HG03066 (cell line): Measurements from ENCODE around the gene TRIM42.

Source experiments
- ATAC-seq: cut with Tn5 transposase; IDR thresholded peaks from one replicate; pipeline ENCODE4 v1.9.1; 2021; ENCODE audit warnings: low read depth; ENCODE audit not compliant: unreplicated experiment

Gene TRIM42

DNA sequence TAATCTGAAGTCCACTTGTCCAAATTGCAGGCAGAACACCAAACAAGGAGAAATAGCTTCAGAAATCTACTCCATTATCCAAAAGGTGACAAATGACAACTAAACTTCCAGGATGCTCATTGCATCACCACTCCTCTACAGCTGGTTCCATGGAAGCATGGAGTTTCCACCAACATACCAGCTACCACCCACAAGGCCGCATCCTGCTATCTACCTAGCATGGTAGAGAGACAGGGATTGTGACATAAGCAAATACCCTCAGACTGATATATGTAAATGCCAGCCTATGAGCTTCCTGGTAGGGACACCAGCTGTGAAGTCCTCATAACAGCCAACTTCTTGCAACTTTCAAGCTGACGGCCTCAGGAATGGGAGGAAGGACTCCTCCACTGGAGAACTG is at the start of gene TRIM42:
TSS of gene TRIM42 (plus strand) at position 301 of the 400 bp plus-strand sequence. CDS start 166 bp downstream, outside the sequence.
- ATAC-seq: no peak

GRCh38 chr3:140628606-140629005 is 49.3 kb upstream of the TRIM42 start:
- ATAC-seq: no peak

DNA sequence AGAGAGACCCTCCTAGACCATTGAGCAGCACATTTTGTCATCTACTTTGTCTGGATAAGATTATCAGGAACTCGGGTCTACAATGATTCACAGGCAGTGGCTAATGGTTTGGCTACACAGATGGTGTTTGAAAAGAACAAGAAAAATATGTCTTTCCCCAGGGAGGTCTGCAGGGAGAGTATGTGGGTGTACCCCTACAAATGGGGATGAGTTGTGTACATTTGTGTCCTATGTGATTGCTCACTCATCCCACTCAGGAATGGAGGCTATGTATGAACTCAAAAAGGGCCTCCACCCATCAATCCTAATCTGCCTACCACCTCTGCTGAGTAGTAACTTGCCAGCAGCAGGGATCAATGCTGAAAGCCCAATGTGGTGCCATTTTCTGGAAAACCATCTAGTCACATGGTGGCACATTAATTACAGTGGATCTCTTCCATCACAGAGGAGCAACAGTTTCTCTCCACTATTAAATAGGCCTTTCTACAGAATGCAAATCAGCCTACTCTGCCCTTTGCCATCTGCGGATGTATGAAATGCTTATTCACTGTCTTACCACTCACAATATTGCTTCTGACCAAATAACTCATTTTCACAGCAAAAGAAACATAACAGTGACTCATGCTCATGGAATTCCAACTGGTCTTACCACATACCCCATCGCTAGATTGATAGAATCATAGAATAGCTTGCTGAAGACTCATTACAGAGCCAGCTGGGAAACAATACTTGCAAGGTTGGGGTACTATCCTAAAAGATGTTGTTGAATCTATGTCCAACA is 48.3 kb upstream of the TRIM42 start:
- no peak for ATAC-seq

- no peak for ATAC-seq
These were observed 47.5 kb upstream of the TRIM42 start for GRCh38 chr3:140630366-140630765.

GRCh38 chr3:140630866-140631265 is 47.0 kb upstream of the TRIM42 start:
- no peak for ATAC-seq

GRCh38 chr3:140635276-140635675 is 42.6 kb upstream of the TRIM42 start:
- ATAC-seq: no peak

DNA sequence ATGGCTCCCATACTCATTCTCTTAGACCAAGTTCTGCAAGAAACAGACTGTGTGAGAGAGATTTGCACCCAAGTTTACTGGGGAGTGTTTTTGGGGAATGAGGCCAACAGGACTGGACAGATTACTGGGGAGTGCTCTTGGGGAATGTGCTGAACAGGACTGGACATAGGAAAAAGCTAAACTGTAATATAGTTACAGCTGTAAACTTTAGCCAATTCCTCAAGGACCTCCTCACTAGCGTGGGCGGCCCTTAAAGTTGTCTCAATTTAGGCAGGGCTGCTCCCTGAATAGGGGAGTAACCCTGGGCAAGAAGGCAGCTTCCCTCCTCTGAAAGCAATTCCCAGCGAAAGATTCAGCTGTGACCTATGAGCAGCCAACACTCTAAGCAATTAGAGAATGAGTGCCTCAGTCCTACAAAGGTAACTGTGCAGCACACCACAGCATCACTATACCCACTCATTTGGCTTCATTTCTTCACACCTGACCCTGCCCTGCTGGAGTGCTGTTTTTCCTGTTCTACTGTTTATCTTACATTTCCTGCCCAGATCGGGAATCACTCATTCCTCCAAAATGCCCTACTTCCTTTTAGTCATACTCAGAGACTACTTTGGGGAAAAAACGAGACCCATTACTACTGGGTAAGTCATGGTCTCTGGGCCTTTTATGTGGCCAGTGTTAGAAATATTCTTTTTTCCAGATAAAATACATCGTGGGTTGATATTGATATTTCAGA is 41.3 kb upstream of the TRIM42 start:
- no peak for ATAC-seq

- no peak for ATAC-seq
These were observed 26.6 kb upstream of the TRIM42 start for GRCh38 chr3:140651287-140651686.

DNA sequence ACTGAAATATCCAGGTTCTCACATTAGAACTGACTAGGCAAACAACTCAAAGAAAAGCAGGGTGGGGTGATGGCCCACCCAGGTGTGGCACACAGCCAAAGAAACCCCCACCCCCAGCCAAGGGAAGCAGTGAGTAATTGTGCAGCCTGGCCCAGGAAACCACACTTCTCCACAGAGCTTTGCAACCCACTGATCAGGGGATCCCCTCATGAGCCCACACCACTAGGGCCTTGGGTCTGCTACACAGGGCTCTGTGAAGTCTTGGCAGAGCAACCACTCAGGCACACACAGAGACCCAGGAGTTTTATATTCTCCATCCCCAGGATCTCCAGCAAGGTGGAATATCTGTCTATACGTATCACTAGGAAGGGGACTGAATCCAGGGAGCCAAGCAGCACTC is 22.2 kb upstream of the TRIM42 start:
- no peak for ATAC-seq

- no peak for ATAC-seq
These were observed 13.8 kb upstream of the TRIM42 start for GRCh38 chr3:140664111-140664510.

GRCh38 chr3:140682586-140682985 is 4.7 kb downstream of the TRIM42 start:
- ATAC-seq: no peak

DNA sequence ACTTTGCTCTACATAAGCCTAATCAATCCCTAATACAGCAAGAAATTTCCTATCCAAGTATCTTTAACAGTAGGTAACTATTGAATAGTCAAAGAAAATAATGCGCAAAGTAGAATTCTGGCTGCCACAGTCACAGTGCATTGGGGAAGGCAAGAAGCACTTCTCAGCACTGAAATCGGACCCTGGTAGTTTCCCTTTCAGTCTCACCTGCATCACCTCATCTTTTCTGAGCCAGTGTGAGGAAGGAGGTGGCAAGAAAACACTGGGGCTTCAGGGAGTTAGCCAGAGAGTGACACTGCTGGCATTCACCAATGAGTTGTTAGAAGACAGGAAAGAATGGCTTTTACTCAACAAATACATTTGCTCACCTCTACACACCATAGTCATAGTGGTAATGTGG is 8.3 kb downstream of the TRIM42 start:
- no peak for ATAC-seq

GRCh38 chr3:140686948-140687347 is 9.1 kb downstream of the TRIM42 start:
- ATAC-seq: no peak

- ATAC-seq: no peak
These were observed 17.6 kb downstream of the TRIM42 start for GRCh38 chr3:140695361-140696061.

GRCh38 chr3:140699516-140700231 is 21.8 kb downstream of the TRIM42 start:
- ATAC-seq: no peak

- no peak for ATAC-seq
These were observed 24.4 kb downstream of the TRIM42 start for GRCh38 chr3:140702281-140702680.

- ATAC-seq: no peak
These were observed 25.6 kb downstream of the TRIM42 start for GRCh38 chr3:140703496-140703895.

DNA sequence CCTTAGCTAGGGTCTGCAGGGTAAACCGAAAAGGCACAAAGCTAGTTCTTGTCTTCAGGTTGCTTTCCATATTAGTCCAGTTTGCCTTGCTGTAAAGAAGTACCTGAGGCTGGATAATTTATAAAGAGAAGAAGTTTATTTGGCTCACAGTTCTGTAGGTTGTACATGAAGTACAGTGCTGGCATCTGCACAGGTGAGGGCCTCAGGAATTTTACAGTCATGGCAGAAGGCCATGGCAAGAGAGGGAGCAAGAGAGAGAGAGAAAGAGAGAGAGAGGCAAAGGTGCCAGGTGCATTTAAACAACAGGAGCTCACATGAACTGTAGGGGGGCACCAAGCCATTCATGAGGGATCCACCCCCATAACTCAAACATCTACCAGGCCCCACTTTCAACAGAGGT is 26.9 kb downstream of the TRIM42 start:
- ATAC-seq: no peak

- ATAC-seq: no peak
These were observed 28.1 kb downstream of the TRIM42 start for GRCh38 chr3:140705954-140706353.

DNA sequence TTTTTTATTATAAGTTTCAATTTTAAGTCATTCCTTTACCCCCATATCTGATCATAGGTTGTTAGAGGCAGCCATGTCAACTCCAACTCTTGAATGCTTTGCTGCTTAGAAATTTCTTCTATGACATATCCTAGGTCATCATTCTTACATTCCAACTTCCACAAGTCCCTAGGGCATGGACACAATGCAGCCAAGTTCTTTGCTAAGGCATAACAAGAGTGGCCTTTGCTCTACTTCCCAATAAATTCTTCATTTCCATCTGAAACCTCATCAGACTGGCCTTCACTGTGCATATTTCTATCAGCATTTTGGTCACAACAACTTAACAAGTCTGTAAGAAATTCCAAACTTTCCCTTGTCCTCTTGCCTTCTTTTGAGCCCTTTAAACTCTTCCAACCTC is 28.5 kb downstream of the TRIM42 start:
- no peak for ATAC-seq

- ATAC-seq: no peak
These were observed 31.0 kb downstream of the TRIM42 start for GRCh38 chr3:140708815-140709214.
